ENCODE data around the gene TRAF3IP1. TPM values are rescaled to one million over a fixed set of nuclear protein-coding genes. Genes with fewer than 3 reads are reported as not detected.

TRAF3IP1 gene
- total RNA-seq, 2 experiments from 2014 or later, result 5.1 to 6.9 TPM

DNA sequence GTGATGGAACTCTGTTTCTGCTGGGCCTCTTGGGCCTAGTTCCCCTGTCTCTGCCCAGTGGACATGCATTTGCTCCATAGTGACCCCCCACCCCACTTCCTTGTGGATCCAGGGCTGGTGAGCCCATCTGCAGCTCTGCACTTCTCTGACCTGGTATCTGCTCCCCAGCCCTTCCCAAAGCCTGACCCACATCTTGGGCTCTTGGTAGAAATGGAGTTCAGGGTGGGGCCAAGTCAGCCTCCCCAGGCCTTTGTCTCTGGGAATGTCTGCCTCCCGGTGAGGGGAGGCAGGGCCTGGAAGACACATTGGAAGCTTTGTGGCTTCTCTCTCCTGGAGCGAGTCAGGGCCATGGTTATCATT lies 6.3 kb upstream of the TRAF3IP1 start:
- Mint-ChIP-seq H3K27me3 (peaks cover 3% of the 10 kb centered on the region), H3K27ac (no peak overlapping the region), H3K36me3 (ENCODE audit: low read depth) (no peaks in the 10 kb centered on the region), H3K9me3 (no peaks in the 10 kb centered on the region), H3K4me1 (ENCODE audit: low read depth) (no peaks in the 10 kb centered on the region), H3K4me3 (no peak overlapping the region)
- TF ChIP-seq, protein P1, sequence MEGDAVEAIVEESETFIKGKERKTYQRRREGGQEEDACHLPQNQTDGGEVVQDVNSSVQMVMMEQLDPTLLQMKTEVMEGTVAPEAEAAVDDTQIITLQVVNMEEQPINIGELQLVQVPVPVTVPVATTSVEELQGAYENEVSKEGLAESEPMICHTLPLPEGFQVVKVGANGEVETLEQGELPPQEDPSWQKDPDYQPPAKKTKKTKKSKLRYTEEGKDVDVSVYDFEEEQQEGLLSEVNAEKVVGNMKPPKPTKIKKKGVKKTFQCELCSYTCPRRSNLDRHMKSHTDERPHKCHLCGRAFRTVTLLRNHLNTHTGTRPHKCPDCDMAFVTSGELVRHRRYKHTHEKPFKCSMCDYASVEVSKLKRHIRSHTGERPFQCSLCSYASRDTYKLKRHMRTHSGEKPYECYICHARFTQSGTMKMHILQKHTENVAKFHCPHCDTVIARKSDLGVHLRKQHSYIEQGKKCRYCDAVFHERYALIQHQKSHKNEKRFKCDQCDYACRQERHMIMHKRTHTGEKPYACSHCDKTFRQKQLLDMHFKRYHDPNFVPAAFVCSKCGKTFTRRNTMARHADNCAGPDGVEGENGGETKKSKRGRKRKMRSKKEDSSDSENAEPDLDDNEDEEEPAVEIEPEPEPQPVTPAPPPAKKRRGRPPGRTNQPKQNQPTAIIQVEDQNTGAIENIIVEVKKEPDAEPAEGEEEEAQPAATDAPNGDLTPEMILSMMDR (IDR thresholded peaks at IDR 0.05), result no peak
- H3K4me3 ChIP-seq (ENCODE audit: low read length), result no peak overlapping the region
- no peaks in the 10 kb centered on the region for H3K36me3 ChIP-seq (ENCODE audit: insufficient read depth, low read length)
- no peaks in the 10 kb centered on the region for H3K9me3 ChIP-seq (ENCODE audit: control insufficient read depth in 1 of 2, insufficient read depth in 1 of 2, low read length in 2 of 2)
- ChIA-PET POLR2A (no interaction called here), CTCF (no interaction called here)
- no peak overlapping the region for H3K27ac ChIP-seq (ENCODE audit: low read depth in 1 of 2, low read length in 2 of 2)
- H3K4me1 ChIP-seq (ENCODE audit: insufficient read depth, low read length), result no peaks in the 10 kb centered on the region
- peaks cover 0 to 6% of the 10 kb centered on the region in 2 experiments for H3K27me3 ChIP-seq (ENCODE audit: control insufficient read depth in 1 of 2, insufficient read depth in 2 of 2, low read length in 2 of 2)
- intact Hi-C loops (cut with DNase I, micrococcal nuclease), result no loop called here
- no peak for DNase-seq
- no peak for ATAC-seq (ENCODE audit: poor library complexity)

- TF ChIP-seq, protein P1 (IDR thresholded peaks at IDR 0.05), result no peak
- POLR2A ChIA-PET, result no interaction called here
- Histone ChIP-seq H3K27me3 (ENCODE audit: control insufficient read depth in 1 of 2, insufficient read depth in 2 of 2, low read length in 2 of 2) (peaks cover 0 to 6% of the 10 kb centered on the region in 2 experiments), H3K27ac (ENCODE audit: low read depth in 1 of 2, low read length in 2 of 2) (no peak overlapping the region), H3K36me3 (ENCODE audit: insufficient read depth, low read length) (no peaks in the 10 kb centered on the region), H3K9me3 (ENCODE audit: control insufficient read depth in 1 of 2, insufficient read depth in 1 of 2, low read length in 2 of 2) (no peaks in the 10 kb centered on the region), H3K4me1 (ENCODE audit: insufficient read depth, low read length) (peaks cover 2% of the 10 kb centered on the region), H3K4me3 (ENCODE audit: low read length) (no peak overlapping the region)
- no peak overlapping the region for H3K27ac Mint-ChIP-seq
- intact Hi-C loops (cut with DNase I, micrococcal nuclease), result no loop called here
- no peaks in the 10 kb centered on the region for H3K9me3 Mint-ChIP-seq
- no peaks in the 10 kb centered on the region for H3K27me3 Mint-ChIP-seq
- peaks cover 6% of the 10 kb centered on the region for H3K4me1 Mint-ChIP-seq (ENCODE audit: low read depth)
- CTCF ChIA-PET, result no interaction called here
- no peak for ATAC-seq (ENCODE audit: poor library complexity)
- H3K4me3 Mint-ChIP-seq, result no peak overlapping the region
- no peak for DNase-seq
- no peaks in the 10 kb centered on the region for H3K36me3 Mint-ChIP-seq (ENCODE audit: low read depth)
These were observed 5.7 kb upstream of the TRAF3IP1 start for GRCh38 chr2:238314576-238314975.

- H3K27ac Mint-ChIP-seq, result no peak overlapping the region
- ChIA-PET CTCF (no interaction called here), POLR2A (no interaction called here)
- H3K4me1 Mint-ChIP-seq (ENCODE audit: low read depth), result peaks cover 10% of the 10 kb centered on the region
- TF ChIP-seq, protein P1 (IDR thresholded peaks at IDR 0.05), result no peak
- Histone ChIP-seq H3K4me3 (ENCODE audit: low read length) (no peak overlapping the region), H3K36me3 (ENCODE audit: insufficient read depth, low read length) (no peaks in the 10 kb centered on the region), H3K4me1 (ENCODE audit: insufficient read depth, low read length) (peaks cover 7% of the 10 kb centered on the region), H3K9me3 (ENCODE audit: control insufficient read depth in 1 of 2, insufficient read depth in 1 of 2, low read length in 2 of 2) (no peaks in the 10 kb centered on the region), H3K27me3 (ENCODE audit: control insufficient read depth in 1 of 2, insufficient read depth in 2 of 2, low read length in 2 of 2) (peaks cover 0 to 3% of the 10 kb centered on the region in 2 experiments), H3K27ac (ENCODE audit: low read depth in 1 of 2, low read length in 2 of 2) (no peak overlapping the region)
- no peak overlapping the region for H3K4me3 Mint-ChIP-seq
- DNase-seq (no peak), ATAC-seq (ENCODE audit: poor library complexity) (no peak)
- H3K27me3 Mint-ChIP-seq, result no peaks in the 10 kb centered on the region
- no peaks in the 10 kb centered on the region for H3K36me3 Mint-ChIP-seq (ENCODE audit: low read depth)
- H3K9me3 Mint-ChIP-seq, result no peaks in the 10 kb centered on the region
- intact Hi-C loops (cut with DNase I, micrococcal nuclease), result no loop called here
These were observed 5.2 kb upstream of the TRAF3IP1 start for GRCh38 chr2:238315031-238315595.

Data from CD4-positive, alpha-beta T cell (primary cell).